ENCODE results near the gene USP24. TPM values are rescaled to one million over a fixed set of nuclear protein-coding genes. Genes with fewer than 3 reads are reported as not detected.
"Not testable (repeated sequence)": the region's sequence is repeated elsewhere in the genome, so short reads cannot be mapped to it uniquely, and the experiment has no call there.

USP24 gene
- total and polyA plus RNA-seq, 4 donors: 42.5 to 70.6 (median 46.9) TPM

- peaks cover 12% of the 10 kb centered on the region for H3K36me3 ChIP-seq (ENCODE audit: control insufficient read depth, insufficient read depth, low read length)
- H3K27me3 ChIP-seq (ENCODE audit: control insufficient read depth, insufficient read depth, low read length): no peaks in the 10 kb centered on the region
- no peak overlapping the region for H3K4me3 ChIP-seq (ENCODE audit: low read depth, low read length)
- H3K4me1 ChIP-seq (ENCODE audit: control insufficient read depth, insufficient read depth, low read length): no peaks in the 10 kb centered on the region
- no peak for DNase-seq (ENCODE audit: low read depth in 4 of 6, low spot score in 6 of 6)
- H3K9me3 ChIP-seq (ENCODE audit: control insufficient read depth, insufficient read depth, low read length): no peaks in the 10 kb centered on the region
- H3K27ac ChIP-seq (ENCODE audit: low read depth, low read length): no peak overlapping the region
- WGBS (ENCODE audit: insufficient coverage): no CpG with 5 or more reads among the region's 5 CpGs
These were observed 96.4 kb downstream of the USP24 start for GRCh38 chr1:55118651-55119329.

GRCh38 chr1:55117941-55118340 is 97.2 kb downstream of the USP24 start:
- Histone ChIP-seq H3K27ac (ENCODE audit: low read depth, low read length) (no peak overlapping the region), H3K9me3 (ENCODE audit: control insufficient read depth, insufficient read depth, low read length) (no peaks in the 10 kb centered on the region), H3K36me3 (ENCODE audit: control insufficient read depth, insufficient read depth, low read length) (peaks cover 12% of the 10 kb centered on the region), H3K4me3 (ENCODE audit: low read depth, low read length) (no peak overlapping the region), H3K4me1 (ENCODE audit: control insufficient read depth, insufficient read depth, low read length) (no peaks in the 10 kb centered on the region), H3K27me3 (ENCODE audit: control insufficient read depth, insufficient read depth, low read length) (no peaks in the 10 kb centered on the region)
- DNase-seq (ENCODE audit: low read depth in 4 of 6, low spot score in 6 of 6): no peak

GRCh38 chr1:55109005-55109404 is 106.2 kb downstream of the USP24 start:
- H3K4me3 ChIP-seq (ENCODE audit: low read depth, low read length); DNase-seq (ENCODE audit: low read depth in 4 of 6, low spot score in 6 of 6); H3K27ac ChIP-seq (ENCODE audit: low read depth, low read length); H3K4me1 ChIP-seq (ENCODE audit: control insufficient read depth, insufficient read depth, low read length); H3K27me3 ChIP-seq (ENCODE audit: control insufficient read depth, insufficient read depth, low read length); H3K9me3 ChIP-seq (ENCODE audit: control insufficient read depth, insufficient read depth, low read length): not testable (repeated sequence)
- WGBS (ENCODE audit: insufficient coverage): 99% methylated on average over 10 of the region's 14 CpGs
- peaks cover 17% of the 10 kb centered on the region for H3K36me3 ChIP-seq (ENCODE audit: control insufficient read depth, insufficient read depth, low read length)

- no peaks in the 10 kb centered on the region for H3K27me3 ChIP-seq (ENCODE audit: control insufficient read depth, insufficient read depth, low read length)
- peaks cover 20% of the 10 kb centered on the region for H3K36me3 ChIP-seq (ENCODE audit: control insufficient read depth, insufficient read depth, low read length)
- 40% methylated on average over 2 of the region's 6 CpGs for WGBS (ENCODE audit: insufficient coverage)
- no peaks in the 10 kb centered on the region for H3K9me3 ChIP-seq (ENCODE audit: control insufficient read depth, insufficient read depth, low read length)
- peak in 1 of 6 donors; percentile 58 for DNase-seq (ENCODE audit: low read depth in 4 of 6, low spot score in 6 of 6)
- H3K4me3 ChIP-seq (ENCODE audit: low read depth, low read length): no peak overlapping the region
- H3K27ac ChIP-seq (ENCODE audit: low read depth, low read length): no peak overlapping the region
- H3K4me1 ChIP-seq (ENCODE audit: control insufficient read depth, insufficient read depth, low read length): no peaks in the 10 kb centered on the region
These were observed 108.1 kb downstream of the USP24 start for GRCh38 chr1:55107101-55107500.

- H3K27ac ChIP-seq (ENCODE audit: low read depth, low read length): no peak overlapping the region
- H3K4me1 ChIP-seq (ENCODE audit: control insufficient read depth, insufficient read depth, low read length): no peaks in the 10 kb centered on the region
- H3K4me3 ChIP-seq (ENCODE audit: low read depth, low read length): no peak overlapping the region
- no peaks in the 10 kb centered on the region for H3K27me3 ChIP-seq (ENCODE audit: control insufficient read depth, insufficient read depth, low read length)
- whole genome bisulfite sequencing (ENCODE audit: insufficient coverage): 100% methylated on average over 2 of the region's 2 CpGs
- DNase-seq (ENCODE audit: low read depth in 4 of 6, low spot score in 6 of 6): no peak
- peaks cover 31% of the 10 kb centered on the region for H3K36me3 ChIP-seq (ENCODE audit: control insufficient read depth, insufficient read depth, low read length)
- no peaks in the 10 kb centered on the region for H3K9me3 ChIP-seq (ENCODE audit: control insufficient read depth, insufficient read depth, low read length)
These were observed 111.3 kb downstream of the USP24 start for GRCh38 chr1:55103891-55104290.

GRCh38 chr1:55095095-55095494 is 120.1 kb downstream of the USP24 start:
- Histone ChIP-seq H3K4me1 (ENCODE audit: control insufficient read depth, insufficient read depth, low read length) (no peaks in the 10 kb centered on the region), H3K27ac (ENCODE audit: low read depth, low read length) (no peak overlapping the region), H3K27me3 (ENCODE audit: control insufficient read depth, insufficient read depth, low read length) (no peaks in the 10 kb centered on the region), H3K9me3 (ENCODE audit: control insufficient read depth, insufficient read depth, low read length) (no peaks in the 10 kb centered on the region), H3K4me3 (ENCODE audit: low read depth, low read length) (no peak overlapping the region), H3K36me3 (ENCODE audit: control insufficient read depth, insufficient read depth, low read length) (peaks cover 40% of the 10 kb centered on the region)
- DNase-seq (ENCODE audit: low read depth in 4 of 6, low spot score in 6 of 6): no peak
- no CpG with 5 or more reads among the region's 5 CpGs for WGBS (ENCODE audit: insufficient coverage)

GRCh38 chr1:55092475-55092874 is 122.7 kb downstream of the USP24 start:
- H3K4me1 ChIP-seq (ENCODE audit: control insufficient read depth, insufficient read depth, low read length): no peaks in the 10 kb centered on the region
- peaks cover 39% of the 10 kb centered on the region for H3K36me3 ChIP-seq (ENCODE audit: control insufficient read depth, insufficient read depth, low read length)
- H3K27me3 ChIP-seq (ENCODE audit: control insufficient read depth, insufficient read depth, low read length): no peaks in the 10 kb centered on the region
- H3K4me3 ChIP-seq (ENCODE audit: low read depth, low read length): no peak overlapping the region
- WGBS (ENCODE audit: insufficient coverage): no CpG with 5 or more reads among the region's 2 CpGs
- DNase-seq (ENCODE audit: low read depth in 4 of 6, low spot score in 6 of 6): no peak
- no peaks in the 10 kb centered on the region for H3K9me3 ChIP-seq (ENCODE audit: control insufficient read depth, insufficient read depth, low read length)
- no peak overlapping the region for H3K27ac ChIP-seq (ENCODE audit: low read depth, low read length)

GRCh38 chr1:55089683-55090082 is 125.5 kb downstream of the USP24 start:
- WGBS (ENCODE audit: insufficient coverage): no CpG with 5 or more reads among the region's 2 CpGs
- peaks cover 39% of the 10 kb centered on the region for H3K36me3 ChIP-seq (ENCODE audit: control insufficient read depth, insufficient read depth, low read length)

GRCh38 chr1:55088413-55088812 is 126.8 kb downstream of the USP24 start:
- no peak for DNase-seq (ENCODE audit: low read depth in 4 of 6, low spot score in 6 of 6)
- H3K9me3 ChIP-seq (ENCODE audit: control insufficient read depth, insufficient read depth, low read length): no peaks in the 10 kb centered on the region
- 83% methylated on average over 4 of the region's 4 CpGs for whole genome bisulfite sequencing (ENCODE audit: insufficient coverage)
- H3K4me1 ChIP-seq (ENCODE audit: control insufficient read depth, insufficient read depth, low read length): no peaks in the 10 kb centered on the region
- no peak overlapping the region for H3K27ac ChIP-seq (ENCODE audit: low read depth, low read length)
- H3K36me3 ChIP-seq (ENCODE audit: control insufficient read depth, insufficient read depth, low read length): peaks cover 33% of the 10 kb centered on the region
- no peak overlapping the region for H3K4me3 ChIP-seq (ENCODE audit: low read depth, low read length)
- no peaks in the 10 kb centered on the region for H3K27me3 ChIP-seq (ENCODE audit: control insufficient read depth, insufficient read depth, low read length)

More at GRCh38 chr1:55089683-55090082, 125.5 kb downstream of the USP24 start:
- DNase-seq (ENCODE audit: low read depth in 4 of 6, low spot score in 6 of 6): no peak
- H3K27me3 ChIP-seq (ENCODE audit: control insufficient read depth, insufficient read depth, low read length): no peaks in the 10 kb centered on the region
- H3K27ac ChIP-seq (ENCODE audit: low read depth, low read length): no peak overlapping the region
- H3K4me1 ChIP-seq (ENCODE audit: control insufficient read depth, insufficient read depth, low read length): no peaks in the 10 kb centered on the region
- no peaks in the 10 kb centered on the region for H3K9me3 ChIP-seq (ENCODE audit: control insufficient read depth, insufficient read depth, low read length)
- no peak overlapping the region for H3K4me3 ChIP-seq (ENCODE audit: low read depth, low read length)

- 65% methylated on average over 1 of the region's 3 CpGs for WGBS (ENCODE audit: insufficient coverage)
- no peaks in the 10 kb centered on the region for H3K27me3 ChIP-seq (ENCODE audit: control insufficient read depth, insufficient read depth, low read length)
- H3K36me3 ChIP-seq (ENCODE audit: control insufficient read depth, insufficient read depth, low read length): peaks cover 33% of the 10 kb centered on the region
- no peak overlapping the region for H3K4me3 ChIP-seq (ENCODE audit: low read depth, low read length)
- no peak overlapping the region for H3K27ac ChIP-seq (ENCODE audit: low read depth, low read length)
- DNase-seq (ENCODE audit: low read depth in 4 of 6, low spot score in 6 of 6): no peak
- H3K9me3 ChIP-seq (ENCODE audit: control insufficient read depth, insufficient read depth, low read length): no peaks in the 10 kb centered on the region
- no peaks in the 10 kb centered on the region for H3K4me1 ChIP-seq (ENCODE audit: control insufficient read depth, insufficient read depth, low read length)
These were observed 127.7 kb downstream of the USP24 start for GRCh38 chr1:55087439-55087838.
